Left hindlimb (tissue), 1 donor: ENCODE measurements around the gene ARHGEF19.
A peak's percentile ranks its signal among the peaks of the same experiment; 100 is the strongest.
"Not testable (repeated sequence)": the region's sequence is repeated elsewhere in the genome, so short reads cannot be mapped to it uniquely, and the experiment has no call there.

Source experiments
- DNase-seq: peaks from one replicate; pipeline ENCODE4 v3.0.0-alpha.2; 2018

ARHGEF19 gene

DNA sequence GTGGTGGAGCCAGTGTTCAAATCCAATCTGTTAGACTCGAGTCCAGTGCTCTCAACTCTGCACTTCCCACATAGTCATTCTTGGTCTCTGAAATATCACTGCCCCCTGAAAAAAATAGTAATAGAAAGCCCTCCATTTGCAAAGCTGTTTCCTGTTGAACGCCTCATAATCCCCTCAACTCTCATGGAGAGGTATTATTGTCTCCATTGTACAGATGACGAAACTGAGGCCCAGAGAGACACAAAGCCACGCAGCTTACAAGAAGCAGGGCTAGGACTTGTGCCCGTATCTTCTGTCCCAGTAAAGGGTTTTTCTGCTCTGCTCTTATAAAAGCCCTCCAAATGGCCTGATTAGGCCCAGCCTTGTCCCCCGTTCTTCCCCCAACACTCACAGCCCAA lies 6.2 kb upstream of the ARHGEF19 start:
- no peak for DNase-seq

DNA sequence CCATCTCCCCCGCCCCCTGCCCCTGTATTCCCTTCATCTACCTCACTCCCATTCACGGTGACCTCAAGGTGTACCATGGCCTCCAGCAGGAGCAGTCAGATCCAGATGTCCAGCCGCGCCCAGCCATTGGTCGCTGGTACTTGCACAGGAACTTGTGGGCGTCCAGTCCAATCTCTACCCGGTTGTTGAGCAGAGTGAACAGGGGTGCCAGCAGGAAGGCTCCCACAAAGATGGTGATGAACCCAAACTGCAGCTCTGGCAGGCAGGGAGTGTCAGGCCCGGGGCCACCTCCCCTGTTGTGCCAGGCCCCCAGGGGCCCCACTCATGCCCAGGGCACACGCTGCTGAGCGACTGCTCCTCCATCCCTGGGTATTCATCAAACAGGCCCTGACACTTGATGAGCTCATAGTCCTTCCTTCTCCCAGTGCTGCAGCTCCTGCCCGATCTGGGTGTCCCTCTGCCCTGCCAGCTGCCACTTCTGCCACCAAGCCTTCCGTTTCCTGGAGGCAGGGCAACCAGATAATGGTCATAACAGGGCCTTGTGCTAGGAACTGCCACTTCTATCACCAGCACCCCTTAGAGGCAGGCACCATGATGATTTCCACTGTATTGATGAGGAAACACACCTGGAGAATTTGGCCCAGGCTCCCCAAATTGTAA lies 5.7 kb upstream of the ARHGEF19 start:
- DNase-seq = no peak

DNA sequence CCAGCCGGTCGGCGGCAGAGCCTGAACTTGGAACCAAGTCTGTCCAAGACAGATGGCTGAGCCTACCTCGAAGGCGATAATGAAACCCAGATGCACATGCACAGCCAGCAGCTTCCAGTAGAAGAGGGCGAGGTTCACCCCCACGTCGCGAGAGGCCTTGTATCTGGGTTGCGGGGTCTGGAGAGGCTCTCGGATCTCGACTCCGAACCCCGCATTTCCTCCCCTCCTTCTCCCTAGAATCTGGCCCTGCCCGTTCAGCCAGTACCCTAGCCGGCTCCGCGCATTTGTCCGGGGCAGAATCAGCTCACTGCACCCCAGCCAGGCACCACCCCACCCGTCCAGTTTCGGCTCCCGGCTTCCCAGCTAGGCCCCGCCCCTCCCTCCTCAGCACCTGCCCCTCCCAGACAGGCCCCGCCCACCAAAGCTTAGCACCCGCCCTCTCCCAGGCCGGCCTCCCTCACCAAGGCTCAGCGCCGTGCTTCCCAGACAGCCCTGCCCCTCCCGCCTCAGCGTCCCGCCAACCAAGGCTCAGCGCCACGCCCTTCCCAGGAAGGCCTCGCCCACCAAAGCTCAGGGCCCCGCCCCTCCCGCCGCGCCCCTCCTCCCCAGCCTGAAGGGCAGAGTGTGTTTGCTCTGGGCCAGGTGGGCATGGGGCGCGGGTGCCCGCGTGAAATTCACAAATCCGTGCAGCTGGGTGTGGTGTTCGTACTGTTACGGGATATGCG lies 4.8 kb upstream of the ARHGEF19 start:
- peak; percentile 98 for DNase-seq

DNA sequence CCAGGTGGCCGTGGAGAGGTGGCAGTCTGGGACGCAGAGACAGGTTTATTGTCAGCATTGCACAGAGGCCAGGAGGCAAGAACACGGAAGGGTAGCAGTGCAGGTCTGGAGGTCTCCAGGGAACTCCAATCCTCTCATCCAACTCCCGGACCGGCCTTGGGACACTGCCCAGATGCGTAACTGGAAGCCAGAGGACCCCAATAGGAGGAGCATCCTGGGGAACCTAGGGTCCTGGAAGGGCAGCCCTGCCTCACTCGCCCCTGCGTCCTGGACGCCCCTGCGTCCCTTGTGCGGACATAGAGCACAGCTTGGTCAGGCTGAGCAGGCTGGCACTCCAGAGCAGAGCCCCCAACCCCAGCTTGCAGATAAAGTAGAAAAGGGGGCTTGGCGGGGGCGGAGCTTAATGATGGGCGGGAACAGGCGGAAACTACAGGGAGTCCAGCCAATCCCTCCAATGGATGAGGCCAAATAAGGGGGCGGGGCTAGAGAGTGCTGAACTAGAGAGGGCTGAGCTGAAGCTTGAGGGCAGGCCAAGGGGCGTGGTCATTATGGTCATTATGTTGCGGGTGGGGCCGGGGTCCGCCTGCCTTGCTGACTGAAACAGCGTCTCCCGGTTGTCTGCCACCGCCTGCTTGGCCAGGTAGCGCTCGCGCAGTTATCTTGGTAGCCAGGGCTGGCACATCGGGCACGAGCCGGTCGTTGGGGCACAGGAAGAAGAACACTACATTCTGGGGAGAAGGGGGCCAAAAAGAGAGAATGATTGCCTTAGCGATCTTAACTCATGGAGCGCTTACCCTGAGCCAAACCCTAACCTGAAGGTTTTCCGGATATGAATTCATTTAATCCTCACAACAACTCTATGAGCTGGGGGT lies 3.7 kb upstream of the ARHGEF19 start:
- peak; percentile 91 for DNase-seq

DNA sequence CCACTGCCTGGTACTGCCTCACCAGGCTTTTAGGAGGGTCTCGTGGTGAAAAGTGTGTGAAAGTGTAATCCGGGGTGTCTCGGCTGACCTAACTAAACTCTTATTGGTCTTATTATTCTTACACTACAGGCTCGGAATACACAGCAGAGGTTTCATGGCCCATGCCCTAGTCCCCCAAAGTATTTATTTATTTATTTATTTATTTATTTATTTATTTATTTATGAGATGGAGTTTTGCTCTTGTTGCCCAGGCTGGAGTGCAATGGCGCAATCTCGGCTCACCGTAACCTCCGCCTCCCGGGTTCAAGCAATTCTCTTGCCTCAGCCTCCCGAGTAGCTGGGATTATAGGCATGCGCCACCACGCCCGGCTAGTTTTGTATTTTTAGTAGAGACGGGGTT lies 2.8 kb upstream of the ARHGEF19 start:
- DNase-seq = not testable (repeated sequence)

DNA sequence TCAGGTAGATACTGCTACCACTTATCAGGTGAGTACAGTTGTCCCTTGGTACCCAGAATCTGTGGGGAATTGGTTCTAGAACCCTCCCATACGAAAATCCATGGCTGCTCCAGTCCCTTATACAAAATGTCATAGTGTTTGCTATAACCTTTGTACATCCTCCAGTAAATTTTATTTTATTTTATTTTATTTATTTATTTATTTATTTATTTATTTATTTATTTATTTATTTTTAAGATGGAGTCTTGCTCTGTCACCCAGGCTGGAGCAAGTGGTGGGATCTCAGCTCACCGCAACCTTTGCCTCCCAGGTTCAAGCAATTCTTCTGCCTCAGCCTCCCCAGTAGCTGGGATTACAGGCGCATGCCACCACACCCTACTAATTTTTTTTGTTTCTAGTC lies 1.1 kb upstream of the ARHGEF19 start:
- not testable (repeated sequence) for DNase-seq

DNA sequence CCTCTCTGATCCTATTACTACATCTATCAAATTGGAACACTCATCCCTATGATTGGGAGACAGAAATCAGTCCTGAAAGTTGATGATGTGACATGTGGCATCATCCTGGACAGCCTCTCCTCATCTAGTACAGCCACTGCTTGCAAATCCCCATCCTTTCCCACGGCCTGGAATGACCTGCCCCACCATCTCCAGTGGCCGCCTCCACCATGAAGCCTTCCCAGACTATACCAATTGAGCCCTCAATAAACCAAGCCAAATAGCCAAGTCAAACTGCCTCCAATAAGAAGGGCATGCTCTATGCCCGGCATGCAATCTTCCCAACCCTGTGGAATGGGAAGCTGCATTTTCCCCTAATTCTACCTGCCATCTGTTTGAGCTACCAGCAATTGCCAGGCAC lies 561 bp upstream of the ARHGEF19 start:
- no peak for DNase-seq

DNA sequence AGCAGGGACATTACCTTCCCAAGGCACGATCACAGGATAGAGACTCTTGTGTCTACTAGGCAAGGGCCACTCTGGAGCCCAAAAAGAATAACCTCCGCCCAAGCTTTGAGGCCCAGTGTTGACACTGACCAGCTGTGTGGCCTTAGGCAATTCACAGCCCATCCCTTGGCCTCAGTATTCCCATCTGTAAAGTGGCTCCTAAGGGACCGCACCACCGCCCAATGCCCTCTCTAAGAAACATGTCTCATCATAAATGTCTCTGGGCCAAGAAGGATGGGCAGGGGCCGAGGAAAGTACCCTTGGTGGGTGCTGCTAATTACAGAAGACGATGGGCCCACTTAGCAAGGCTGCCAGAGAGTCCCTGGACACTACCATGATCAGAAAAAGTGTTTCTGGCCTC lies 628 bp downstream of the ARHGEF19 start:
- no peak for DNase-seq

DNA sequence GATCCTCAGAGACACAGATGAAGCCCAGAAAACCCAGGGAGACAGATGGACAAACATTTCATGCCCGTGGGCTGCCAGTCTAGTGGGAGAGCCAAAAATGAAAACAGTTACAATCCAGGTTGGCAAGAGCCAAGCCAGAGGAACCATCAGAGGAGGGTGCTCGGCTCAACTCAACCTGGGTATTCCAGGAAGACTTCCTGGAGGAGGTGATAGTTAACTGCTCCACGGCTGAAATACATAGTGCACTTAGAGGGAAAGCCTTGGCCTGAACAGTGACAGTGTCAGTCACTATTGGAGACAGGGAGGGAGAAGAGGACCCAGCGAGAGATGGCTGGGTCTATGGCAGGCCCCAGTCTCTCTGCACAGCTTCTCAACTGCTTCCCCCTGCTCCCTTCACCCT lies 1.9 kb downstream of the ARHGEF19 start:
- DNase-seq = no peak

DNA sequence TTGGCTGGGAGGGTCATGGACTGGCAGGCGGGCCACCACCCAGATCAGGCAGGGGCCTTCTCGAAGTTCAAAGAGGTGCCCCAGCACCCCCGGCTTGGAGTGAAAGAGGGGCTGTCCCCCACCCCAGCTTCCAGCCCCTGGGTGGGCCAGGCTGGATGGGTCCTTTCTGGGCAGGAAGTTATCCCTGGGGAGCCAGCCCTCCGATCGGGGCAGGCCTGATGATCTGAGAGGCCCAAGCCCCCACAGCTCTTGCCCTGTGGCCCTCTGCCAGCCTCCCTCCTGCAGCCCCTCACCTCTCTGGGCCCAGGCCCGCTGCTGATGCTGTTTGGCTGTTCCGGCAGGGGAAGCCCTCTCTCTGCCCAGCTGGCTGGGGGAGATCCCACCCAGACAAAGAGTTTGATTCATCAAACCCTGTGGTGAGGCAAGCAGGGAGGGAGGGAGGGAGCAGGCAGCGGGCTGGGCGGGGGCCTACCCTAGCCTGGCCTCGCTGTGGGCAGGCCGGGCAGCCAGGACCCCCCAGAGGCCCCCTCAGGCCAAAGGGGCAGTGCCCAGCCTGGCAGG lies 2.5 kb downstream of the ARHGEF19 start:
- DNase-seq = peak; percentile 80

DNA sequence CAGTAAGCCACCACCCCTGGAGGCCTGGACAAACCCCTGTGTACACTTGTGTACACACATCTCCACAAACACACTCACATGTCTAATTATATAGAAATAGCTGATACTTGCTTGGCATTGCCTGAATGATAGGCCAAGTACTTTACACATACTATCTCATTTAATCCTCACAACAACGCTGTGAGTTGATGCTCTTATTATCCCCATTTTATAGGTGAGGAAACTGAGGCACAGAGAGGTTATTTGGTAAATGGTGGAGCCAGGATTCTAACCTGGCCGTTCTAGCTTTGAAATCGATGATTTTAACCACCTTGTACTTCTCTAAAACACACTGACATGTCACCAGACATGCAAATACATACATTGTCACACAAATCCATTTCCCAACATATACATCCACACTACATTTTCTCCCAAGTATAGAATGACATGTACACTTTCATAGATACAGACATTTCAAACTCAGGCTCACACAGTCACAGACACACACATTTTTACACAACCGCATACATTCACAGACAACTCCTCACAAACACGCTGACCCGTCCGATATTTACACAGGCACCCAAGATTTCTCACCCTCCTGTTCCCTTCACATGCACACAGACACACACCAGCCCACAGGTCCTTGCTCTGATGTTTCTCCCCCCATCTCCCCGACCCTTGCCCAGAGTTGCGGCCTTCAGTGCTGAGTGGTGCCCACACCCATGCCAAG lies 3.2 kb downstream of the ARHGEF19 start:
- no peak for DNase-seq

DNA sequence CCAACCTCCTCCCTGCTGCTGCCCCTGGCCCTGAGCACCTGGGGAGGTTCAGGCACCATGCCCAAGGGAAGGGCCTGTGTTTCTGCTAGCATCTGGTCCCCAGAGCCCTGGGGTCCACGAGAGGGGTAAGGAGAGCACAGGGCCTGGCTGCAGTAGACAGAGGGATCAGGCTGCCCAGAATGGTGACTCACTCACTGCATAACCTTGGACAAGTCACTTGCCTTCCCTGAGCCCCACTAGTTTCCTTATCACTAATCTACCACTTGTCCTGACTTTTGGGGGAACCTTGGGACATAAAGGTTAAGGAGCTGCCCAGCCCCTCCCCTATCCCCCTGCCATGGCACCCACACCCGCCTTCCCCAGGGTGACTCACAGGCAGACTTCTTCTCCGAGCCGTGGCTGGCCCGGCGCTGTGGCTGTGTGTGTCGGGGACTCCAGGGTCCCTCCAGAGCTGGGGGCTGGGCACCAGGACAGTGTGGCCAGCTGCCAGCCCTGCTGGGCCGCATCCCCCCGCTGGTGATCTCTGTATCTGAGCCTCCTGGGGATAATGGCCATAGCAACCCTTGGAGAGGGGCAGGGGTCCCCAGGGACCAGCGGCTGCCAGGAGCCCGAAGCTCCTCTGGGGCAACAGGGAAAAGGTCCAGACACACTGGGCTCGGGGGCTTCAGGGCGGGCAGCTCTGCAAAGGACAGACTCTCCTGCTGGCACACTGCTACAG lies 4.0 kb downstream of the ARHGEF19 start:
- DNase-seq = no peak

DNA sequence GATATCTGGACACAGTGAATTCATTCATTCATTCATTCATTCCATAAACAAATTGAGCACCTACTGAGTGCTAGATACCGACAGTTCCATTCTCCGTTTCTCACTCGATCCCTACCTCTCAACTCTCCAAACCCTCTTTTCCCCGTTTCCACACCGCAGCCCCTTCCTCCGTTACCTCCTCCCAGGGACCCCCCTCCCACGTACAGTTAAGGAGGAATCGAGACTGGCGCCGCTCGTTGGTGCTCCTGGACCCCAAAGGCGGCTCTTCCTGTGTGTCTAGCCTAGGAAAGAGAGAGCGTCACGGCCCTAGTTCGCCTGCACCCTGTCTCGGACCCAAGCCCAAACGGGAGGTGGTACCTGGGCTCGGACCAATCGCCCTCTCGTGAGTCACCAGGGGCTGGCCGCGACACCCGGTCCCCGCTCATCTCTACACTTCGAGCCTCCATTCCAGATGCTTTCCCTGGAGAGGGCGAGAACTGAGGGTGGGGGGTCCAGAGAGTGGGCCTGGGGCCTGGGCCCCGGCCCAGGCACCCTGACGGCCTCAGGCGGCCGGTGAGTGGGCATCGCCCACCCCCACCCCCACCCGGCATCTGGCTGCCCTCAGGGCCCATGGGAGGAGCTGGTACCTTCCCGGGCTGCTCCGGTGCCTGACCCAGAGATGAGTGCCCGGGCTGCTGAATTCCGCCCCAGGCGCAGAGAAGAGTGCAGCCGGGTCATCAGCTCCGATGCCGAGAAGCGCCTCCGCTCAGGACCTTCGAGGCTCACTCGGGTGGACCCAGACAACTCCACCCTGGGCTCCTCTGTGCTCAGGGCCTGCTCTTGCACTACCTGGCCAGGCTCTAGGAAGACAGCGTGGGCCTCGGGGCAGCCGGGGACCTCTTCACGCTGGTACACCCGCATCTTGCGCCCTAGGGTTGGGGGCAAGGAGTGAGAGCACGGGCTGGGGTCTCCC lies 4.9 kb downstream of the ARHGEF19 start:
- peak; percentile 44 for DNase-seq

DNA sequence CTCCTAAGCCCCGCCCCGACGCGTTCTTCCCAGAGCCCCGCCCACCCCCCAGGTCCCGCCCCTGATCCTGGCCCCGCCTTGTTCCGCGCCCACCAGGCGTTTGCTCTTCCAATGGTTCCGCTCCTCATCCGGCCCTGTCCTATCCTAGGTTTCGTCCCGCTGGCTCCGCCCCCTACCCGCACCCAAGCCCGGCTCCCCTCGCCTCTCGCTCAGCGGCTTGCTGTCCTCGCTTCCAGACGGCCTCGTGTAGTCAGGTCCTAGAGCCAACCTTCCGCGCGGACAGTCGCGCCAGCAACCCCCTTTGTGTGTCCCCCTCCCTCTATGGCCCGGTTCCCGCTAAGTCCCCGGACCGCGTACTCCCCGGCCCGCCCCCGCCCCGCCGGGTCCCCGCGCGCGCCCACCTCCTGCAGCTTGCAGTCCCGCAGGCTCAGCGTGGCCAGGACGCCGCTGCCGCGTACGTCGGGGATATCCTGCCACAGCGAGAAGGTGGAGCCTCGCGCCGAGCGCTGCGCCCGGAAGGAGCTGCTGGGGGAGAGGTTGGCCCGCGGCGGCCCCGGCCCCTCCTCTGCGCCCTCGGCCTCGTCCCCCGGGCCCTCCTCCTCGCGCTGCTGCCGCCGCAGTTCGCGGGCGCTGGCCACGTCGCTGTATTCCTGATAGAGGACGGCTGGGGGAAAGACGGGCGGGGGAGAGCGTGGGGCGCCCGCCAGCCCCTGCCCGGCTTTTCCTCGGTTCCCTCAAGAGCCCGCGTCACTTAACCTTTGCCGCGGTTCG lies 5.7 kb downstream of the ARHGEF19 start:
- DNase-seq = peak; percentile 99

DNA sequence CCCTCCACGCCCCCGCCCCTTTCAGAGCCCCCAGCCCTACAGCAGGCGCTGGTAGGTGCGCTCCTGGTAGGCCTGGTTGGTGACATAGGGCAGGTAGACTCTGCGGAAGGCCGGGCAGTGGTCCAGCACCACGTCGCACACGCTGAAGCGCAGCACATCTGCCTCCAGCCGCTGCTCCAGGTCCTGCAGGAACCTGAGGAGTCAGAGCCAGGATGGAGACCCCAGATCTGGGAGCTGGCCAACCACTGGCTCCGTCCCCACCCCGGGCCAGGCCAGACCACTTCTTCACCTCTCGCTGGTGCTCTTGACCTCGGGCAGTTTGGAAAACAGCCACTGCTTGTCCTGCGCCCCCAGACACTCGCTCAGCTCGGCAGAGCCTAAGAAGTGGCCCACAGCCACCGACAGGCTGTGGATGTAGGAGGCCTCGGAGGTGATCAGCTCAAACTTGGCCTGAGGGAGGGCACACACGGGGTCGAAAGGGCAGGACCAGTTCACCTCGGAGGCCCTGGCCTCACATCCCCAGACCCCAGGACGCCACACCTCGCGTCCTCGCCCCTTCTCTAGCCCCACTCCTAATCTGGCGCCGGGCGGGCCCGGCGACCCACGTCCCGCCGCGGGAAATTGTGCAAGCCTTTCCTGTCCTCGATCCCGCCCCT lies 6.4 kb downstream of the ARHGEF19 start:
- DNase-seq = peak; percentile 57

DNA sequence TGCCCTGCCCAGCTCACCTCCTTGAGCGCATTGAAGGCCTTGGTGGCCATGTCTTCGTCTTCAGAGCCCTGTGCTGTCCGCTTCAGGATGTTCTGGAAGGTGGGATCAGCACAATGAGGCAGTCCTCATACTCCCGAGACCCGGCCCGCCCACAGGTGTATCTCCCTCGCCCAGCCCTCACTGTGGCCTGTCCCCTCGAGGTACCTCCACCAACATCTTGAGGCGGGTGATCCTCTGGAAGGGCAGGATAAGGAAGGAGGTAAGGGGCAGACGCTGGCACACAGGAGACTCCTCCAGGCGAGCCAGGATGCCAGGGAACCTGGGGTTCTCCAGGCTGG lies 7.1 kb downstream of the ARHGEF19 start:
- no peak for DNase-seq

DNA sequence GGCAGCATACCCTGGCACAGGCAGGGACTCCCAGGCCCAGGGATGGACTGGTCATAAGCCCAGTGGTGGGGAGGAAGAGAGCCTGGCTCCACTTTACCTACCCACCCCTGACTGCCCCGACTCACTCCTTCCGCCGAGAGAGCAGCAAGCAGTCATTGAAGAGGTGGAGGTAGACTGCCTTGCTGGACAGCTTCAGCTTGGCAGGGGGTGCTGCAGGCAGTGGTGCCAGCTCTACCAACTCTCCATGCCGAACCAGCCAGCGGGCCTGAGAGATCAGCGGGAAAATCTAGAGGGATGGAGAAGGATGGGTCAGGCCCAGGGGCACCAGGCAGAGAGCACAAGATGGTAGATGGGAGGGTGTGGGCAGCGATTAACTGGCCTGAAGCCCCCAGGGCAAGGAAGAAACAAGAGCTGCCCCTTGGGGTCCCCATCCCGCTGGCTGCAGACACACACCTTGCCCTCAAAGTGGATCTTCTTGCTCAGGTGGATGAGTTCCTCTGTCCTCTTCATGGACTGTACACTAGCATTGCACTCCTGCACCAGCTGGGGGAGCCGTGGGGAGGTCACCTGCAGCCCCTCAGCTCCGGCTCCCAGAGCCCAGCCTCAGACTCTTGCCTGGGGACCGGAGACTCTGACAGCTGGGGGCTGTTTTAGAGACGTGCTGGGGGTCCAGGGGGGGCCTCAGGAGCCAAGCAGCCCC lies 7.7 kb downstream of the ARHGEF19 start:
- no peak for DNase-seq

DNA sequence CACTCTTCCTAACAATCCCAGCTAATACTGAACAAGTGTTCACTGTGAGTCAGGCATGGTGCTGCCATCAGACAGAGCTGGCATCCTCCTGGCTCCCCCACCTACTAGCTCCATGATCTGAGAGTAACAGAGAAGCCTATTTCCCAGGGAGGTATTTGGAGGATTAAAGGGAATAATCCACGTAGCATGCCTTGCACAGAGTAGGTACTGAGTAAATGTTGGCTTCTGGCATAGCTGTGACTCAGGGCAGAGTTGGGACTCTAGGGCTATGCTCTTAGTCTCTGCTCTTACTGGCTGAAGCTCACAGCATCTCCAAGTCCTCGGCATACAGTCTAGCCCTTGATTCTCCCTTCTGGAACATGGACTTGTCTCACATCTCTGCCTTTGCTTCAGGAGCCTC lies 8.2 kb downstream of the ARHGEF19 start:
- no peak for DNase-seq

DNA sequence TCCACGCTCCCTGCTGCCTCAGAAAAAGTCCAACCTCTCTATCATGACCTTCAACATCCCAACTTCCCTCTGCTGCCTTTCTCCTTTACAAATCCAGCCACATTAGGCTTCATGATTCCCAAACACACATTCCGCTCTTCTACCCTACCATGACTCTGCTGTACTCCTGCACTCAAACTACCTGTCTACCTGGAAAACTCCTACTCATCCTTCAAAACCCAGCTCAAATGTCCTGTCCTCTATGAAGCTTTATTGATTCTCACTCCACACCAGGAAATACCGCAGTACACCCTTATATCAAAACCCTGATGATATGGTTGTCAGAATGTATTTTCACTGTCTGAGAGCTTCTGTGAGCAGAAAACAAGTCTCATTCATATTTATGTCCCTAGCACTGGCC lies 8.9 kb downstream of the ARHGEF19 start:
- no peak for DNase-seq
